Thymus (tissue), 14 donors: ENCODE data around the gene MPV17L. TPM values are rescaled to one million over a fixed set of nuclear protein-coding genes. Genes with fewer than 3 reads are reported as not detected.
"Not testable (repeated sequence)": the region's sequence is repeated elsewhere in the genome, so short reads cannot be mapped to it uniquely, and the experiment has no call there.

ENCODE experiments used
- DNase-seq, 9 donors: peaks; one replicate each; pipeline ENCODE4 v3.0.0-alpha.2; 2013; ENCODE audit warnings: low spot score in 9 of 9, low read depth in 6 of 9, missing footprints in 1 of 9
- H3K27ac ChIP-seq, 2 donors: one replicate each; pipeline ENCODE4 v1.5.1; 2013; ENCODE audit warnings: control low read depth in 1 of 2, low read depth in 1 of 2, low read length in 1 of 2, mild to moderate bottlenecking in 1 of 2, moderate library complexity in 1 of 2
- H3K27me3 ChIP-seq, 2 donors: one replicate each; pipeline ENCODE4 v1.5.1; 2013; ENCODE audit warnings: low read length in 1 of 2; ENCODE audit not compliant: control insufficient read depth in 2 of 2, insufficient read depth in 1 of 2
- H3K36me3 ChIP-seq, 2 donors: one replicate each; pipeline ENCODE4 v1.5.1; 2013; ENCODE audit warnings: low read length in 1 of 2, mild to moderate bottlenecking in 1 of 2, moderate library complexity in 1 of 2; ENCODE audit not compliant: control insufficient read depth in 2 of 2, insufficient read depth in 2 of 2
- H3K4me1 ChIP-seq, 2 donors: one replicate each; pipeline ENCODE4 v1.5.1; 2013; ENCODE audit warnings: low read length in 2 of 2; ENCODE audit not compliant: control insufficient read depth in 2 of 2, insufficient read depth in 2 of 2
- H3K4me3 ChIP-seq, 2 donors: one replicate each; pipeline ENCODE4 v1.5.1; 2013; ENCODE audit warnings: low read length in 2 of 2, control low read depth in 1 of 2, mild to moderate bottlenecking in 1 of 2
- H3K9me3 ChIP-seq, 2 donors: one replicate each; pipeline ENCODE4 v1.5.1; 2013; ENCODE audit warnings: low read length in 1 of 2, mild to moderate bottlenecking in 1 of 2; ENCODE audit not compliant: control insufficient read depth in 2 of 2, insufficient read depth in 1 of 2
- WGBS: extraction: QIAGEN DNeasy Blood & Tissue Kit; methylation state at CpG from one replicate; pipeline ENCODE4 v1.1.7; 2013; 5-methylcytosine and 5-hydroxymethylcytosine counted together
- long read RNA-seq, 10 donors: transcript quantifications; one replicate each; lab custom pipeline, GENCODE V29; 2026
- polyA plus RNA-seq: library from polyadenylated mRNA; stranded (reverse); fragments of 200-250 nt; gene quantifications from one replicate; pipeline ENCODE4 v1.2.3, GENCODE V29; 2013
- total RNA-seq: library from RNA; stranded (reverse); fragments of 120-200 nt; gene quantifications from one replicate; pipeline ENCODE4 v1.2.4, GENCODE V29; 2013
- donor health status: healthy.

The MPV17L gene
- total RNA-seq (0.38 TPM), polyA plus RNA-seq (1.7 TPM)
- long read RNA-seq, donor 1: 0 reads
- long read RNA-seq, donor 2: 0 reads
- long read RNA-seq, donor 3: 0 reads
- long read RNA-seq, donor 4: 0 reads
- long read RNA-seq, donor 5: 0 reads
- long read RNA-seq, donor 6: 0 reads
- long read RNA-seq, donor 7: 0 reads
- long read RNA-seq, donor 8: 0 reads
- long read RNA-seq, donor 9: 0 reads
- long read RNA-seq, donor 10: 0 reads

GRCh38 chr16:15395631-15396508 lies at the start of gene MPV17L:
Gene MPV17L, plus strand, starts transcription at chr16:15395754. Its CDS starts 144 bp downstream, at chr16:15395898.
- 6% methylated on average over 79 of the region's 79 CpGs for WGBS
- H3K27ac ChIP-seq, DNase-seq, H3K9me3 ChIP-seq, H3K4me1 ChIP-seq, H3K36me3 ChIP-seq, H3K4me3 ChIP-seq: not testable (repeated sequence)
- H3K27me3 ChIP-seq: peaks cover 0 to 17% of the 10 kb centered on the region in 2 donors

DNA sequence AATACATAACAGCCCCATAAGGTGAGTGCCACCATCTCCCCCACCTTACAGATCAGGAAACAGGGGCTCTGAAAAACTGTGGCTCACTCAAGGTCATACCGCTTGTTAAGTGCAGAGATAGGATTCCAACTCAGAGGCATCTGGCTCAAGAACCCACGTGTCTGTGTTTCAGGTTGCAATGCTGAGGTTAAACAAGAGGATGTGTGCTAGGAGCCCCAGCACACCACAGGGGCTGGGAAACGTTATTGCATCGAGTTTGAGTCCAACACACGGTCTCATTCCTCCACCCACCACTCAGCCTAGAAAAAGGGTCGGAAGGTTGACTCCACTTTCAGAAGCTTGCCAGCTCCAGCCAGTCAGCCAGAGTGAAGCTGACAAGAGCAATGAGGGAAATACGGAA lies 46.8 kb upstream of the MPV17L start:
- not testable (repeated sequence) for H3K9me3 ChIP-seq, H3K27me3 ChIP-seq, H3K36me3 ChIP-seq, H3K27ac ChIP-seq, DNase-seq, H3K4me3 ChIP-seq, H3K4me1 ChIP-seq
- no CpG with 5 or more reads among the region's 7 CpGs for WGBS

- H3K9me3 ChIP-seq, H3K27me3 ChIP-seq, DNase-seq, H3K36me3 ChIP-seq, H3K4me3 ChIP-seq, H3K4me1 ChIP-seq, H3K27ac ChIP-seq: not testable (repeated sequence)
- WGBS: no CpG with 5 or more reads among the region's 11 CpGs
Observed at GRCh38 chr16:15351251-15351650, 44.3 kb upstream of the MPV17L start.

DNA sequence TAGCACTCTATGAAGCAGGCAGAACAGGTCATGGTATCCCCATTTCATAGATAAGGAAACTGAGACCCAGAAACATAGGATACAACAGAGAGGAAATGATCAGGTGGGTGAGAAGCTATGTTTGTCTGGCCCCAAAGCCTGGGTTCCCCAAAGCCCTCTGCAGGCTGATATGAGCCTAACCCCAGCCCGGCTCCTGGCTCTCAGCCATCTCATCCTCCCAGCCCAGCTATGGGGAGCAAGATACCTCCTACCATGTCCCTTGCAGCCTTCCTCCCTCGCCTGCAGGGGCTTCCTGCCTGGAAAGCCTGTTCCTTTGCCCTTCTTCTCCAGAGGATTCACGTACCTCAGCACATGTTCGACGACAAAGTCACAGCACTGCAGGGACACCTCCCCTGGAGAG lies 43.8 kb upstream of the MPV17L start:
- H3K27me3 ChIP-seq, H3K36me3 ChIP-seq, DNase-seq, H3K27ac ChIP-seq, H3K9me3 ChIP-seq, H3K4me1 ChIP-seq, H3K4me3 ChIP-seq: not testable (repeated sequence)
- WGBS: no CpG with 5 or more reads among the region's 5 CpGs

GRCh38 chr16:15352852-15353251 lies 42.7 kb upstream of the MPV17L start:
- 92% methylated on average over 1 of the region's 3 CpGs for WGBS
- H3K4me3 ChIP-seq, DNase-seq, H3K4me1 ChIP-seq, H3K36me3 ChIP-seq, H3K27ac ChIP-seq, H3K9me3 ChIP-seq, H3K27me3 ChIP-seq: not testable (repeated sequence)

DNA sequence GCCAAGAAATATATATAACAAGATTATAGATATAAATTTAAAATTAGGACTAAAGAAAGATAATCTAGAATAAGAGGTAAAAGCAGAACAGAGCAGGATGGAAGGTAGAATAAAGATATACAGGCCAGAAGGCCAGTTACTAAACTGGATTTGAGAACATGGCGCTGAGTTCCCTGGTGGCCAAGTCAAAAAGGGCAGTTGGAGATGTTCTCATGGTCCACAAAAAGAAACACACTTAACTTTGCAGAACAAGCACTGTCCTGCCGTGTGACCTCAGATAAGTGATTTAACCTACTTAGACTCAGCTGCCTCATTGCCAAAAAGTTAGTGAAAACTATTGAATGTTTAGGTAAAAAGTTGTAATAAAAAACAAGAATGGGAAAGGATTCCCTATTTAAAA lies 40.7 kb upstream of the MPV17L start:
- H3K9me3 ChIP-seq, H3K36me3 ChIP-seq, H3K27ac ChIP-seq, H3K4me3 ChIP-seq, H3K4me1 ChIP-seq, H3K27me3 ChIP-seq, DNase-seq: not testable (repeated sequence)
- no CpG with 5 or more reads among the region's 2 CpGs for WGBS

DNA sequence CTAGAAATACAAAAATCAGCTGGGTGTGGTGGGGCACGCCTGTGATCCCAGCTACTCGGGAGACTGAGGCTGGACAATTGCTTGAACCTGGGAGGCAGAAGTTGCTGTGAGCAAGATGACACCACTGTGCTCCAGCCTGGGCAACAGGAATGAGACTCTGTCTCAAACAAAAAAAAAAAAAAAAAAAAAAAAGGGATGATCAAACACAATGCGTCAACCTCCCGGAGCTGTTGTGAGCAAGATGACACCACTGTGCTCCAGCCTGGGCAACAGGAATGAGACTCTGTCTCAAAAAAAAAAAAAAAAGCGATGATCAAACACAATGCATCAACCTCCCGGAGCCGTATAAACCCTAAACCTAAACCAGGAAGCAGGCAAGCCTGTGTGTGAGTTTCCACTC lies 38.1 kb upstream of the MPV17L start:
- 95% methylated on average over 3 of the region's 7 CpGs for WGBS
- not testable (repeated sequence) for DNase-seq, H3K27me3 ChIP-seq, H3K4me3 ChIP-seq, H3K4me1 ChIP-seq, H3K27ac ChIP-seq, H3K36me3 ChIP-seq, H3K9me3 ChIP-seq

DNA sequence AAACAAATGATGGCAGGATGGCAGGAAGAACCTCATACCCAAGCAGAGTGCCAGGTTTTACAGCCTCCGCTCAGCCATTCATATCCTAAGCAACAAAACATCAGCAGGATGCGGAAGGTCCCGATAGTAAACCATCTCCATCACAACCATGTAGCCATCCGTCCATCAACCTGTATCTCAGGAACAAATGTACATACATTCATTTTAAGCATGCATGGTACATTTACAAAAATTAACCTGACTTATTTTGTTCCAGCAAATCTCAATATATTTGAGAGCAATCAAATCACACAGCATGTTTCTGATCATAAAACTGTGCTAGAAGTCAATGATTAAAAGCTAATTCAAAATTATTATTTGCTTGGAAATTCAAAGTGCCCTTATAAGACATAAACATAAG lies 17.4 kb upstream of the MPV17L start, which contains the start of gene NPIPA5:
TSS of gene NPIPA5 (minus strand) at position 101 of the 400 bp plus-strand sequence. CDS start at position 101, 0 bp downstream.
- no CpG with 5 or more reads among the region's 4 CpGs for WGBS
- not testable (repeated sequence) for H3K9me3 ChIP-seq, H3K36me3 ChIP-seq, H3K27me3 ChIP-seq, H3K27ac ChIP-seq, H3K4me1 ChIP-seq, H3K4me3 ChIP-seq, DNase-seq

- not testable (repeated sequence) for H3K4me1 ChIP-seq, H3K36me3 ChIP-seq, DNase-seq, H3K27ac ChIP-seq, H3K27me3 ChIP-seq, H3K4me3 ChIP-seq, H3K9me3 ChIP-seq
- WGBS: 92% methylated on average over 3 of the region's 3 CpGs
Observed at GRCh38 chr16:15382810-15383209, 12.7 kb upstream of the MPV17L start.
